ENCODE data around the gene VPS13C. TPM values are rescaled to one million over a fixed set of nuclear protein-coding genes. Genes with fewer than 3 reads are reported as not detected.

Gene VPS13C
- total and polyA plus RNA-seq, 8 donors, result 5.4 to 207 (median 89.4) TPM

DNA sequence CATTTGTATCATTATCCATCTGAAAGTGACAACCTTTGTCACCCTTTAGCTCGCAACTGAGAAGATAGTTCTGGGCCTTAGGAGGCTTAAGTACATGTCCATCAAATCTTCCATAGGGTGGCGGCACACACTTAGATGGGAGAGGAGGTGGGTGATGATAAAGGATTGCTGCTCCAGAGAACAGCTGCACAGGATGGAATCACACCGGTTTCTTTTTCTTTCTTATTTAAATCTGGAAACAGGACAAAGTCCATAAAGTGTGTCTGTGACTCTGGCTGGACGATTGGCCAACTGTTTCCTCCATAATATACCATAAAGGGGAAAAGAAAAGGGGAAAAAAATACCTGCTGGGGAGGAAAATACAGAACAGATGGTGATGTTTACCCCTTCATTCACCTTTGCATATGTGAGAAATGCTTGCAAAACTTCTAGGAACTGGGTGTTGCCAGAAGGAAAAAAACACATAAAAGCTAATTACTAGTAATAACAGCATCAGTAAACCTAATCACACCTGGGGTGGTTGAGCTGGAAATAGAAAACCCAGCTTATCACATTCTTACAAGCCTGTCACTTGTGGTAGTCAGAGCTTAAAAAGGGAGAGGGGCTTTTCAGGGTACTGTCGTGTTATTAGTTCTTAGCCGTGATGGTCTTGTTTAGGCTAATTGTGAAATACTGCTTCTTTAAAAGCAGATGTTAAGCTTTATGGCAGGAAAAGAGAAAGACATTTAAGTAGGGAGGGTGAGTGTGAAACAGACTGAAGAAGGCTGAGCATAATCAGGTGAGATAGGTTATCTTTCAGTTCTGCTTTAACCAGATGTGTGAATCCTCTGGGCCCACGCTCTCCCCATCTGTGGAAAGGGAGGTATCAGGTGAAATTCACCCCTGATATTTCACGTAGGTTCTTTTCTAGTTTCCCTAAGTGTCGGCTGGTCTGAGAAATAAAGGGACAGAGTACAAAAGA, 23.2 kb upstream of the VPS13C start:
- H3K27ac ChIP-seq, result peak overlapping the region in 1 of 5 donors; percentile 38
- DNase-seq, result no peak
- intact Hi-C loops (cut with DNase I; ENCODE audit: low total_unique reads), result no loop called here
- TF ChIP-seq POLR2AphosphoS5 (IDR thresholded peaks at IDR 0.05) (no peak), POLR2A (IDR thresholded peaks at IDR 0.05) (no peak), EP300 (IDR thresholded peaks at IDR 0.05) (no peak)
- TF ChIP-seq, protein P1, sequence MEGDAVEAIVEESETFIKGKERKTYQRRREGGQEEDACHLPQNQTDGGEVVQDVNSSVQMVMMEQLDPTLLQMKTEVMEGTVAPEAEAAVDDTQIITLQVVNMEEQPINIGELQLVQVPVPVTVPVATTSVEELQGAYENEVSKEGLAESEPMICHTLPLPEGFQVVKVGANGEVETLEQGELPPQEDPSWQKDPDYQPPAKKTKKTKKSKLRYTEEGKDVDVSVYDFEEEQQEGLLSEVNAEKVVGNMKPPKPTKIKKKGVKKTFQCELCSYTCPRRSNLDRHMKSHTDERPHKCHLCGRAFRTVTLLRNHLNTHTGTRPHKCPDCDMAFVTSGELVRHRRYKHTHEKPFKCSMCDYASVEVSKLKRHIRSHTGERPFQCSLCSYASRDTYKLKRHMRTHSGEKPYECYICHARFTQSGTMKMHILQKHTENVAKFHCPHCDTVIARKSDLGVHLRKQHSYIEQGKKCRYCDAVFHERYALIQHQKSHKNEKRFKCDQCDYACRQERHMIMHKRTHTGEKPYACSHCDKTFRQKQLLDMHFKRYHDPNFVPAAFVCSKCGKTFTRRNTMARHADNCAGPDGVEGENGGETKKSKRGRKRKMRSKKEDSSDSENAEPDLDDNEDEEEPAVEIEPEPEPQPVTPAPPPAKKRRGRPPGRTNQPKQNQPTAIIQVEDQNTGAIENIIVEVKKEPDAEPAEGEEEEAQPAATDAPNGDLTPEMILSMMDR (IDR thresholded peaks at IDR 0.05), result no peak
- H3K4me3 ChIP-seq, result no peak overlapping the region
- 69 to 84% (median 72%) methylated on average over 9 of the region's 9 CpGs for WGBS, 5 donors
- H3K4me1 ChIP-seq, result no peaks in the 10 kb centered on the region
- H3K9me3 ChIP-seq, result no peaks in the 10 kb centered on the region
- H3K27me3 ChIP-seq, result no peaks in the 10 kb centered on the region
- H3K36me3 ChIP-seq, result no peaks in the 10 kb centered on the region

DNA sequence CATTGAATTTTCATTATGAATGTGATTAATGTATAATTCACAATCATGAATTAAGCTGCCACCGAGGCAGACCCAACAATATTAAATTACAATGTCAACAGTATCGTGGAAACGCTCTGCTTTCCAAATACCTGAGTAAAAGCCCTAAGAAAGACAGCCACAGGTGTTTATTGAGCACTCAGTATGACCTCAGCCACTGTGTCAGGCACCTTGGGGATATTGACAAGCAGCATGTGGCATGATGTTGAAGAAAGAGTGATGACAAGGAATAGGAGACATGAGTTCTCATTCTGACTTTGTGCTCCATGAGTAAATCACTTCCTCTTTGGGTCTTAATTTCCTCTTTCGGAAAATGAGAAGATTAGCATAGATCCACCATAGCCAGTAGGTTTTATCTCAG, 19.3 kb upstream of the VPS13C start:
- Histone ChIP-seq H3K36me3 (no peaks in the 10 kb centered on the region), H3K27ac (no peak overlapping the region), H3K9me3 (no peaks in the 10 kb centered on the region), H3K4me3 (no peak overlapping the region), H3K4me1 (no peaks in the 10 kb centered on the region), H3K27me3 (no peaks in the 10 kb centered on the region)
- no peak for DNase-seq
- WGBS, 5 donors, result 71 to 78% (median 78%) methylated on average over 4 of the region's 4 CpGs
- intact Hi-C loops (cut with DNase I; ENCODE audit: low total_unique reads), result no loop called here
- TF ChIP-seq, protein P1 (IDR thresholded peaks at IDR 0.05), result no peak
- TF ChIP-seq POLR2A (IDR thresholded peaks at IDR 0.05), result no peak
- TF ChIP-seq EP300 (IDR thresholded peaks at IDR 0.05), result no peak
- TF ChIP-seq POLR2AphosphoS5 (IDR thresholded peaks at IDR 0.05), result no peak

DNA sequence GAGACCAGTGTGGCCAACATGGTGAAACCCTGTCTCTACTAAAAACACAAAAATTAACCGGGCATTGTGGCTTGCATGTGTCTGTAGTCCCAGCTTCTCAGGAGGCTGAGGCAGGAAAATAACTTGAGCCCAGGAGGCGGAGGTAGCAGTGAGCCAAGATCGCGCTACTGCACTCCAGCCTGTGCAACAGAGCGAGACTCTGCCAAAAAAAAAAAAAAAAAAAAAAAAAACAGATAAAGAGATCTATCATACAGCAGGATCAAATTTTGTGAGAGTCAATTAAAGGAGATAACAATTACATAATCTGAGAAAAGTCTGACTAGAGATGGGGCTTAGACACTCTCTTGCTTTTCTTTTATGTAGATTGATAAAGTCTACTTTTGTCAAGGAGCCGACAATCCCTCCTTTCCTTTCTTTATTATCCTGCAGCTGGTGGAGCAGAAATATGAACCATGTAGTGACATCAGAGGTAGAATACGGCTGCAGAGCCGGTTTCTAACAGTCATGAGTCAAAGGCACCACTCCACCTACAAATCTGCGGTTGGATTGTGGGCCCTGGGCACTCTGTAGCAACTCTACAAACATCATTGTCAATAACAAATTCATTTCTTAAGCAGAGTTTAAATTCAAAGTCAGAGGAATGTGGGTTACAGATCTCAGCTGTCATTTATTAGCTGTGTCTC, 15.5 kb upstream of the VPS13C start:
- DNase-seq, result peak; percentile 71 to 86
- no peaks in the 10 kb centered on the region for H3K36me3 ChIP-seq
- TF ChIP-seq POLR2AphosphoS5 (IDR thresholded peaks at IDR 0.05) (no peak), POLR2A (IDR thresholded peaks at IDR 0.05) (no peak), EP300 (IDR thresholded peaks at IDR 0.05) (no peak)
- TF ChIP-seq, protein P1 (IDR thresholded peaks at IDR 0.05), result no peak
- no peaks in the 10 kb centered on the region for H3K4me1 ChIP-seq
- H3K4me3 ChIP-seq, result no peak overlapping the region
- 34 to 66% (median 50%) methylated on average over 8 to 9 of the region's 9 CpGs for WGBS, 5 donors
- intact Hi-C loops (cut with DNase I; ENCODE audit: low total_unique reads), result no loop called here
- H3K27me3 ChIP-seq, result no peaks in the 10 kb centered on the region
- no peaks in the 10 kb centered on the region for H3K9me3 ChIP-seq
- peak overlapping the region; percentile 24 to 68 (median 54) for H3K27ac ChIP-seq

DNA sequence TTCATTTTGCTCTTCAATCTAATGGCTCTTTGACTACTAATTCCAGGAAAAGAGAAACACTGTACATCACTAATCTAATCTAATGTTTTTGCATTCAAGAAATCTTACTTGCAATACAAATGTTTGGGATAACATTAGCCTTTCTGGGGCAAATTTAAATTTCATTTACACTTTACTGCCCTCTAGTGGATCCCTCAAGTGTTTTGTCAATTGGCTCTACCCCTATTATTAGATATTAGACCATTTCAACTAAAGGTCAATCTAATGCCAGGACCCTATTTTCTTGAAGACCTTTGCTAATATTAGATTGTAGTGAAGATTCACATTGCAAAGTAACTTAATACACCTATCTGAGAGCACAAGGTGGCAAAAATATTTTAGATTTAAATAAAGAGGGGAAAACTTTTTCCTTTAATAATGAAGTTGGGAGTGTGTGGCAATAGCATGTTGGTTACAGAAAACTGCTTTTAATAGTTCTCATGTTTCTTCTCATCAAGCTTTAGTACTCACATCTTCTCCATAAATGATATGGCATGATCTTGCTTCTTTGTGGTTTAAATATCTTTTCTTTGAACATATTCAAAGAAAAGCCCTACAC, 11.6 kb upstream of the VPS13C start:
- DNase-seq, result peak in 1 of 2 donors; percentile 65
- Histone ChIP-seq H3K4me3 (no peak overlapping the region), H3K27ac (no peak overlapping the region), H3K36me3 (no peaks in the 10 kb centered on the region), H3K9me3 (no peaks in the 10 kb centered on the region), H3K27me3 (peaks cover 0 to 25% (median 0%) of the 10 kb centered on the region in 3 donors), H3K4me1 (peaks cover 7 to 28% (median 23%) of the 10 kb centered on the region in 4 donors)
- intact Hi-C loops (cut with DNase I; ENCODE audit: low total_unique reads), result no loop called here
- no peak for TF ChIP-seq POLR2A (IDR thresholded peaks at IDR 0.05)
- TF ChIP-seq POLR2AphosphoS5 (IDR thresholded peaks at IDR 0.05), result no peak
- TF ChIP-seq, protein P1 (IDR thresholded peaks at IDR 0.05), result peak in 5 of 7 experiments; percentile 49 to 69 (median 56)
- TF ChIP-seq EP300 (IDR thresholded peaks at IDR 0.05), result no peak

Measured in stomach (tissue), 9 donors.